AG09319 (cell line): ENCODE data around the gene DISC1.

Source experiments
- DNase-seq: peaks from one replicate; pipeline ENCODE4 v3.0.0-alpha.2; 2010; ENCODE audit warnings: low read depth; ENCODE audit errors: extremely low read depth
- CTCF ChIP-seq: IDR thresholded peaks from 2 replicates; pipeline ENCODE4 v1.5.1; 2011; ENCODE audit warnings: low read depth, mild to moderate bottlenecking, inconsistent platforms, low read length, moderate library complexity

The DISC1 gene

GRCh38 chr1:232090816-232091215 lies 464.2 kb downstream of the DISC1 start:
- TF ChIP-seq CTCF, result no peak
- DNase-seq, result no peak
